ENCODE measurements around the gene C1orf105.

C1orf105 gene

DNA sequence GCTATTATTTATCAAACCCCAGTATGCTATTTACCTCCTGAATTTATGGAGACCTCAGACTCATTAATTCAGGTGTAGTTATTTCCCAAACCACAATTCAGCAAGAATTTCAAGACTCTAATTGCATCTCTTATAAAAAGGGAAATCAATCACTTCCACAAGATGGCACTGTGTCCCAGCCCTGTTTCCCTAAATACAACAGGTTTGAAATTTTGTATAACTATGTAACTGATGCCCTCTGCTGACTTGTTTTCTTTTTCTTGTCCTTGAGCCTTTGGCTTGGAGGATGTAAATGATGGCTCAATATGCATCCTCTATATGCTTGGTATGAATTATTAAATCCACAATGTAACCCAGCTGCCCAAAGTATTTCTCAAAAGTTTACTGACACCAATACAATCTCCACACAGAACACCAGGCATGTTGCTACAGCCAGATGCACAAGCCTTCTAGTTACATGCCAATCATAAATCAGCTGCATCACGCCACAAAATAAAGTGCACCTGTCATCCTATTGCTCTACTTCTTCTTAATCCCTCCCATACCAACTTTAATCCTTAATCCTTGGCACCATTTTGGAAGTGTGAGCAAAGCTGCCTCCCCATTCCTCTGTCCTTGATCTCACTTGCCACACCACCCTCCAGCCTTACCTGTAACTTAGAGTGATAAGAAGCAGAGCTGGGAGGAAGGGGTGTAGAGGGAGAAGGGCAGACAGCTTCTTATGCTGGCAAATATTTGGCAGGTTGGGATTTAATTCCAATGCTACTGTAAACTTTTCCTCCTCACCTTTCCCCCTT, 9.0 kb downstream of the C1orf105 start (continued):
- TF ChIP-seq, protein P1, sequence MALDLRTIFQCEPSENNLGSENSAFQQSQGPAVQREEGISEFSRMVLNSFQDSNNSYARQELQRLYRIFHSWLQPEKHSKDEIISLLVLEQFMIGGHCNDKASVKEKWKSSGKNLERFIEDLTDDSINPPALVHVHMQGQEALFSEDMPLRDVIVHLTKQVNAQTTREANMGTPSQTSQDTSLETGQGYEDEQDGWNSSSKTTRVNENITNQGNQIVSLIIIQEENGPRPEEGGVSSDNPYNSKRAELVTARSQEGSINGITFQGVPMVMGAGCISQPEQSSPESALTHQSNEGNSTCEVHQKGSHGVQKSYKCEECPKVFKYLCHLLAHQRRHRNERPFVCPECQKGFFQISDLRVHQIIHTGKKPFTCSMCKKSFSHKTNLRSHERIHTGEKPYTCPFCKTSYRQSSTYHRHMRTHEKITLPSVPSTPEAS (tag by site-specific recombination; IDR thresholded peaks at IDR 0.05) = peak; percentile 5; the same call in 1 of the 2 replicates
- TF ChIP-seq SCRT1 (tag by site-specific recombination; IDR thresholded peaks at IDR 0.05; ENCODE audit: borderline replicate concordance) = peak; percentile 94
- no peak for TF ChIP-seq ZNF184 (tag by site-specific recombination; IDR thresholded peaks at IDR 0.05)
- no peak for TF ChIP-seq KLF7 (tag by site-specific recombination; IDR thresholded peaks at IDR 0.05; ENCODE audit: borderline replicate concordance)
- TF ChIP-seq SCRT2 (tag by site-specific recombination; IDR thresholded peaks at IDR 0.05) = peak; percentile 96
- no peak for TF ChIP-seq ZNF423 (tag by site-specific recombination; IDR thresholded peaks at IDR 0.05)
- TF ChIP-seq, protein P2, sequence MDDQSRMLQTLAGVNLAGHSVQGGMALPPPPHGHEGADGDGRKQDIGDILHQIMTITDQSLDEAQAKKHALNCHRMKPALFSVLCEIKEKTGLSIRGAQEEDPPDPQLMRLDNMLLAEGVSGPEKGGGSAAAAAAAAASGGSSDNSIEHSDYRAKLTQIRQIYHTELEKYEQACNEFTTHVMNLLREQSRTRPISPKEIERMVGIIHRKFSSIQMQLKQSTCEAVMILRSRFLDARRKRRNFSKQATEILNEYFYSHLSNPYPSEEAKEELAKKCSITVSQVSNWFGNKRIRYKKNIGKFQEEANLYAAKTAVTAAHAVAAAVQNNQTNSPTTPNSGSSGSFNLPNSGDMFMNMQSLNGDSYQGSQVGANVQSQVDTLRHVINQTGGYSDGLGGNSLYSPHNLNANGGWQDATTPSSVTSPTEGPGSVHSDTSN (CRISPR knock-in tag; IDR thresholded peaks at IDR 0.05) = no peak

DNA sequence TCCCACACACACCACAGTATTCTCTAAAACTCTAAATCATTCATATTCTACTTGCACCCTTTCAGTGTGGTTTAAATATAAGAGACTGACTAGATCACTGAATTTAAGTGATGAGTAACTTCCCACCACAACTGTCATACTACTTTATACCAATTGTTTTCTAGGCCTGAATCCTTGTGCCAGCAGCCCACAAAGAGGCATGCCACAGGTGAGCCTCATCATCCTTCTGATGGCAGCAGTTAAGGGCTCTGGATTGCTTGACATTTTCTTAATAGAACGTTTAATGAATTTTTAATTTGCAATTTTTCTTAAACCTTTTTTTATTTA, 9.6 kb downstream of the C1orf105 start:
- POLR2A ChIA-PET = no interaction called here
- Histone ChIP-seq H3K4me3 (ENCODE audit: low read depth, low read length) (no peak overlapping the region), H3K36me3 (ENCODE audit: control insufficient read depth in 2 of 2, insufficient read depth in 1 of 2, low read length in 2 of 2) (no peaks in the 10 kb centered on the region), H3K27ac (ENCODE audit: extremely low read depth, low read depth, low read length) (no peak overlapping the region), H3K9me3 (ENCODE audit: control insufficient read depth, insufficient read depth, low read depth, low read length) (no peaks in the 10 kb centered on the region), H3K4me1 (ENCODE audit: control insufficient read depth, insufficient read depth, low read length) (no peaks in the 10 kb centered on the region)
- TF ChIP-seq, protein P3, sequence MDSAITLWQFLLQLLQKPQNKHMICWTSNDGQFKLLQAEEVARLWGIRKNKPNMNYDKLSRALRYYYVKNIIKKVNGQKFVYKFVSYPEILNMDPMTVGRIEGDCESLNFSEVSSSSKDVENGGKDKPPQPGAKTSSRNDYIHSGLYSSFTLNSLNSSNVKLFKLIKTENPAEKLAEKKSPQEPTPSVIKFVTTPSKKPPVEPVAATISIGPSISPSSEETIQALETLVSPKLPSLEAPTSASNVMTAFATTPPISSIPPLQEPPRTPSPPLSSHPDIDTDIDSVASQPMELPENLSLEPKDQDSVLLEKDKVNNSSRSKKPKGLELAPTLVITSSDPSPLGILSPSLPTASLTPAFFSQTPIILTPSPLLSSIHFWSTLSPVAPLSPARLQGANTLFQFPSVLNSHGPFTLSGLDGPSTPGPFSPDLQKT (IDR thresholded peaks at IDR 0.05; ENCODE audit: borderline replicate concordance, low read depth, low read length) = no peak
- TF ChIP-seq ZNF544 (tag by site-specific recombination; IDR thresholded peaks at IDR 0.05) (no peak), SALL2 (tag by site-specific recombination; IDR thresholded peaks at IDR 0.05; ENCODE audit: borderline replicate concordance) (no peak), ZBTB48 (tag by site-specific recombination; IDR thresholded peaks at IDR 0.05) (no peak), ZNF2 (tag by site-specific recombination; IDR thresholded peaks at IDR 0.05) (no peak), ZNF354C (tag by site-specific recombination; IDR thresholded peaks at IDR 0.05; ENCODE audit: borderline replicate concordance, low read depth) (no peak), ZNF596 (tag by site-specific recombination; IDR thresholded peaks at IDR 0.05) (no peak), ZNF626 (tag by site-specific recombination; IDR thresholded peaks at IDR 0.05) (no peak), ZSCAN23 (tag by site-specific recombination; IDR thresholded peaks at IDR 0.05) (no peak), ZNF561 (tag by site-specific recombination; IDR thresholded peaks at IDR 0.05; ENCODE audit: borderline replicate concordance) (no peak), ZIC2 (tag by site-specific recombination; IDR thresholded peaks at IDR 0.05) (no peak), PRDM1 (tag by site-specific recombination; IDR thresholded peaks at IDR 0.05) (no peak), ZNF623 (tag by site-specific recombination; IDR thresholded peaks at IDR 0.05) (no peak), TRIM28 (IDR thresholded peaks at IDR 0.05; ENCODE audit: borderline replicate concordance, low read length) (no peak), ZNF169 (tag by site-specific recombination; IDR thresholded peaks at IDR 0.05) (no peak), ZNF843 (tag by site-specific recombination; IDR thresholded peaks at IDR 0.05) (no peak), ZNF768 (tag by site-specific recombination; IDR thresholded peaks at IDR 0.05) (no peak)
- TF ChIP-seq, protein P4, sequence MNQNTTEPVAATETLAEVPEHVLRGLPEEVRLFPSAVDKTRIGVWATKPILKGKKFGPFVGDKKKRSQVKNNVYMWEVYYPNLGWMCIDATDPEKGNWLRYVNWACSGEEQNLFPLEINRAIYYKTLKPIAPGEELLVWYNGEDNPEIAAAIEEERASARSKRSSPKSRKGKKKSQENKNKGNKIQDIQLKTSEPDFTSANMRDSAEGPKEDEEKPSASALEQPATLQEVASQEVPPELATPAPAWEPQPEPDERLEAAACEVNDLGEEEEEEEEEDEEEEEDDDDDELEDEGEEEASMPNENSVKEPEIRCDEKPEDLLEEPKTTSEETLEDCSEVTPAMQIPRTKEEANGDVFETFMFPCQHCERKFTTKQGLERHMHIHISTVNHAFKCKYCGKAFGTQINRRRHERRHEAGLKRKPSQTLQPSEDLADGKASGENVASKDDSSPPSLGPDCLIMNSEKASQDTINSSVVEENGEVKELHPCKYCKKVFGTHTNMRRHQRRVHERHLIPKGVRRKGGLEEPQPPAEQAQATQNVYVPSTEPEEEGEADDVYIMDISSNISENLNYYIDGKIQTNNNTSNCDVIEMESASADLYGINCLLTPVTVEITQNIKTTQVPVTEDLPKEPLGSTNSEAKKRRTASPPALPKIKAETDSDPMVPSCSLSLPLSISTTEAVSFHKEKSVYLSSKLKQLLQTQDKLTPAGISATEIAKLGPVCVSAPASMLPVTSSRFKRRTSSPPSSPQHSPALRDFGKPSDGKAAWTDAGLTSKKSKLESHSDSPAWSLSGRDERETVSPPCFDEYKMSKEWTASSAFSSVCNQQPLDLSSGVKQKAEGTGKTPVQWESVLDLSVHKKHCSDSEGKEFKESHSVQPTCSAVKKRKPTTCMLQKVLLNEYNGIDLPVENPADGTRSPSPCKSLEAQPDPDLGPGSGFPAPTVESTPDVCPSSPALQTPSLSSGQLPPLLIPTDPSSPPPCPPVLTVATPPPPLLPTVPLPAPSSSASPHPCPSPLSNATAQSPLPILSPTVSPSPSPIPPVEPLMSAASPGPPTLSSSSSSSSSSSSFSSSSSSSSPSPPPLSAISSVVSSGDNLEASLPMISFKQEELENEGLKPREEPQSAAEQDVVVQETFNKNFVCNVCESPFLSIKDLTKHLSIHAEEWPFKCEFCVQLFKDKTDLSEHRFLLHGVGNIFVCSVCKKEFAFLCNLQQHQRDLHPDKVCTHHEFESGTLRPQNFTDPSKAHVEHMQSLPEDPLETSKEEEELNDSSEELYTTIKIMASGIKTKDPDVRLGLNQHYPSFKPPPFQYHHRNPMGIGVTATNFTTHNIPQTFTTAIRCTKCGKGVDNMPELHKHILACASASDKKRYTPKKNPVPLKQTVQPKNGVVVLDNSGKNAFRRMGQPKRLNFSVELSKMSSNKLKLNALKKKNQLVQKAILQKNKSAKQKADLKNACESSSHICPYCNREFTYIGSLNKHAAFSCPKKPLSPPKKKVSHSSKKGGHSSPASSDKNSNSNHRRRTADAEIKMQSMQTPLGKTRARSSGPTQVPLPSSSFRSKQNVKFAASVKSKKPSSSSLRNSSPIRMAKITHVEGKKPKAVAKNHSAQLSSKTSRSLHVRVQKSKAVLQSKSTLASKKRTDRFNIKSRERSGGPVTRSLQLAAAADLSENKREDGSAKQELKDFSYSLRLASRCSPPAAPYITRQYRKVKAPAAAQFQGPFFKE (tag by site-specific recombination; IDR thresholded peaks at IDR 0.05; ENCODE audit: borderline replicate concordance) = no peak
- CTCF ChIA-PET = interaction anchor here (0.6 to 0.9 kb wide), 15 partner anchors 9 to 621 kb away, joined by 3 to 6 read pairs (median 4); partner anchors contain the start of gene C1orf105

Data from HEK293 (cell line).